K562 (cell line): ENCODE measurements around the gene BLCAP.

ENCODE experiments used
- BRCA1 ChIP-seq, 2 experiments: fragments of 450-650 bp in 1 of 2; sonication (generic) in 1 of 2; formaldehyde crosslinking in 1 of 2; IDR thresholded peaks; 2 replicates each; pipeline versions ENCODE4 v1.5.0 to v1.6.1; 2017 to 2020; ENCODE audit warnings: mild to moderate bottlenecking in 1 of 2, missing genetic modification reagents in 1 of 2
- BRD9 ChIP-seq: fragments of 450-650 bp; IDR thresholded peaks from 2 replicates; pipeline ENCODE4 v1.6.1; 2018; ENCODE audit warnings: low read depth; ENCODE audit not compliant: partially characterized antibody
- MXI1 ChIP-seq: IDR thresholded peaks from 2 replicates; pipeline ENCODE4 v1.6.1; 2011; ENCODE audit warnings: low read depth, mild to moderate bottlenecking, improper control_type of control experiment, low read length
- POLR2A ChIP-seq: fragments of 450-650 bp; conservative IDR thresholded peaks from 2 replicates; pipeline ENCODE4 v1.6.1; 2016
- RAD51 ChIP-seq: fragments of 450-650 bp; IDR thresholded peaks from 2 replicates; pipeline ENCODE4 v1.7.1; 2016; ENCODE audit warnings: low read depth, mild to moderate bottlenecking, borderline replicate concordance
- STAT6 ChIP-seq: sonication (generic); formaldehyde crosslinking; IDR thresholded peaks from 2 replicates; pipeline ENCODE4 v1.8.1; 2023; ENCODE audit warnings: mild to moderate bottlenecking, missing genetic modification reagents
- ZFP30 ChIP-seq: fragments of 250-450 bp; sonication (Bioruptor Pico); IDR thresholded peaks from 2 replicates; pipeline ENCODE4 v1.8.0; 2022; ENCODE audit warnings: moderate library complexity, mild to moderate bottlenecking, inconsistent platforms, borderline replicate concordance

GRCh38 chr20:37502654-37503053 lies 25.0 kb downstream of the BLCAP start:
- TF ChIP-seq POLR2A (no peak), MXI1 (no peak), BRCA1 (IDR thresholded peaks at IDR 0.05) (no peak), BRCA1 (CRISPR knock-in tag; IDR thresholded peaks at IDR 0.05) (no peak), BRD9 (no peak), ZFP30 (CRISPR knock-in tag) (no peak), RAD51 (no peak), STAT6 (no peak)
